HG03432 (cell line): ENCODE data around the gene DNAJC11.

Source experiments
- ATAC-seq: cut with Tn5 transposase; IDR thresholded peaks from one replicate; pipeline ENCODE4 v1.9.1; 2021; ENCODE audit warnings: mild to moderate bottlenecking, moderate library complexity; ENCODE audit not compliant: unreplicated experiment

Gene DNAJC11

DNA sequence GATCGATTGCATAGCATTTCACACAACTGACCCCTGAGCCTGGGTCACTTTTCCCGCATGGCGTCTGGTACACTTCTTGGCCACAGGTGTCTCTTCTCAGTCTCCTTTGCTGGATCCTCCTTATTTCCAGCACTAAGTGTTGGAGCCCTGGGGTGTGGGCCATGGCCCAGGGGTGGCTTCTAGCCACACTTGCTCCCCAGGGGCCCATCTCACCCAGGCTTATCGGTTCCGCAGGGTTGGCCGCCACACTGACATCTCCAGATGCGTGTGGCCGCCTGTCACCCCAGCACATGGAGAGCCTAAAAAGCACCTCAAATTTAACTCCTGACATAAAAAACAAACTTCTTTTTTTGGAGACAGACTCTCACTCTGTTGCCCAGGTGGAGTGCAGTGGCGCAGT is 74.6 kb downstream of the DNAJC11 start:
- ATAC-seq: no peak

DNA sequence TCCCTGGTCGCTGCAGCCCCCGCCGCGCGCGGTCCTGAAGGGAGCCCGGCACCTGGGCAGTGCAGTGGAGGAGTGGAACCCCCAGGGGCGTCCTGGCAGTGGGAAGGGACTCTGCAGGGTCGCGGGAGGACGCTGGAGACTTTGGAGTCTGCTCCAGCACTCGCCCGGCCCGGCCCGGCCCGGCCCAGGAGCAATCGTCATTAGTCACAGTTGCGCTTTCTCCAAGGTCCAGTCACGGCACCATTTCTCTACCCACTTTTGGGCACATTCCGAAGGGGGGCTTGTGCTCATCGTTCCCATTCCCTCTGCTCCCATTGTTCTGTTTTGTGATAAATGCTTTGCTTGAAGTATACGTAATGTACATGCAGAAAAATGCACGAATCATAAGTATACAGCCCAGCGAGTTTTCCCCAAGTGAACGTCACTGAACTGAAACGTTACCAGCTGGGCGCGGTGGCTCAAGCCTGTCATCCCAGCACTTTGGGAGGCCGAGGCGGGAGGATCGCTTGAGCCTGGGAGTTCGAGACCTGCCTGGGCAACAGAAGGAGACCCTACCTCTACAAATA is 75.9 kb downstream of the DNAJC11 start:
- ATAC-seq: peak; percentile 8

DNA sequence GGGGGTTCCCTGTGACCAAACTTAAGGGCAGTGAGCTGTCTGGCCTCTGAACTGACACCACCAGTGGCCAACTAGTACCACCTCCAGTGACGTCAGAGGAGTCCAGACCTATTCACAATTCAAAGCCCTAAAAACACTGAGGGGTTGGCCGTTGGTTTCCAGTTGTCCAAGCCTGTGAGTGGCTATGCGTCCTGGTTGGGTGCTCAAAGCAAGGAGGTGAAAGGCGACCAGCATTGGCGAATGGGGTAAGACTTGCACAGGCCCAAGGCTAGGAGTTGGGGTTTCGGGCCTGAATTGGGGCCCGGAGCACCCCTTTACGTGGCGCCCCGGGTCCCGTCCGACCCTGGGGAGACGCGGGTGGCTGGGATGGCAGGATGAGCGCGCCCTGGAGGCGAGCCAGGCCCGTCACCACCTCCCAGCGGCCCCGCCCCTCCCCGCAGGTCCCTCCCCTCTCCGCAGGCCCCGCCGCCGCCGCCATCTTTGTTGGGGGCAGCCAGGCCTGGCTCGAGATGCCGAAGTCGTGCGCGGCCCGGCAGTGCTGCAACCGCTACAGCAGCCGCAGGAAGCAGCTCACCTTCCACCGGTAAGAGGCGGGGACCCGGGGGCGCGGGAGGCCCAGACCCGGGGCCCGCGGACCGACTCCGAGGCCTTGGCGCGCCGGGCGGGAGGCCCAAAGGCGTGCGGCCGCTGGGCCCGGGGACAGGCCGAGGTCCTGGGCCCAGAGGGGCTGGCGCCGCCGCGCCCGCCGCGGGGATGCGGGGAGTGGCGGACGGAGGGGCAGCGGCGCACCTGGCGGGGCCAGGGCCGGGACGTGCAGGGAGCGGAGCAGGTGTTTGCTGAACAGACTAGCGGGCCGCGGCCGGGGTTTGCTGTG is 76.7 kb downstream of the DNAJC11 start, which contains the start of gene THAP3:
TSS of gene THAP3 (plus strand) at position 159 of the 874 bp plus-strand sequence. CDS start at position 510, 351 bp downstream.
- peak; percentile 84 for ATAC-seq

DNA sequence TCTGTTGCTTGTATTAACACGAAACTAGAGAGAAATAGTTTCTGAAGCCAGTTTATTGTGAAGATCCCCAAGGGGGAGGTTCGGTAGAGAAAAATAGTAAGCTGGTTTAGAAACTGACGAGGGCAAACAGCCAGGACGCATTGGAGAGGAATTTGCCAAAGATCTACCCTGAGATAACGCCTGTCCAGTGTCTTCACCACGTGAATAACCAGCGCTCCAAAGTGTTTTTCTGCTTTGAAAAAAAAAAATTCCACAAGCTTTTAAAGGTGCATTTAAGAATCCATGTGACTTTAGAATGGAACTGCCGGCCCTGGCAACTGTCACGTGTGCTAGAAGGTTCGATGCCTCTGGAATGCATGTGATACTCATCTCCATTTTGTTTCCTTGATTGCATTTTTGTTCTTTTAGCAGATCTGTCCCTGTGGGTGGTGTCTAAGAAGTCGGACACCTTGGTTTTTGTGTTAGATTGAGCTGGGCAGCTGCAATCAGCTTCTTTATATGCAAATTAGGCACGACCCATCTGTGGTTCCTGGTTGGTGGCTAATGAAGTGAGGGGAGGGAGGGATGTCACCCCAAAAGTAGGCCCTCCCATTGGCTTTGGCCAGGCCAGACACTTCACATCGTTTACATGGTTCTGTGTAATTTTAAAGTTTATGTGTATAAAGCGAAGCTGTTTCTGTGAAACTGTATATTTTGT is 78.2 kb downstream of the DNAJC11 start:
- ATAC-seq: no peak

DNA sequence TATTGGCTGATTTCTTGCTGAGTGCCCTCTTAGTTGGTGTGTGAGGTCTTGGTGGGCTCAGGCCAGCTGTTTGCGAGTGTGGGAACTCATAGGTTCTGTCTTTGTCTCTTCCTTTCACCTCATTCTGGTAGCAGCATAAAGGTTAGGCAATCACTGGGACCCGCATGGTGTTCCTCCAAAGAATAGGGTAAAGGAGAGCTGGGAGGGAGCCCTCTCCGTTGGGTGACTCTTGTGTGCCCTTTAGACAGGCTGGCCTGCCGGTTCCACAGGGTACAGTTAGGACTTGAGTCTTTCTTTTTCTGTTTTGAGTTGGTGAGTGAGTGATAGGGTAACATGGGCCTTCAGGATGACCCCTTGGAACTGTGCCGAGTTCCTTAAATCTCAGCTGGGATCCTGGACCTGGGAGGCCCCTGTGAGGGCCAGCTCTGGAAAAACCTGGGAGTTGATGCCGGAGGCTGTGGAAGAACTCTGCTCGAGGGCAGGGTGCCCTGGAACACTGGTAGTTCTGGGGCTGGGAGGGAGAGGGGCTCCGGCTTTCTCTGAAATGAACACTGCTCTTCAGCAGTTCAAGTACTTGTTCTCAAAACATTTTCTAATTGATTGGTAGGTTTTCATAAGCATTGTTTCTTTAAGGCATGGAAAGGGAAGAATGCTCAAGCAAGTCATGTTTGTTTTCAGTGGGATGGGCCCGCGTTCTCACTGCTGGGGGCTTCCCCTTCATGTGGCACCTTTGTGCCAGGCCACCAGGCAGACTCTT is 79.0 kb downstream of the DNAJC11 start:
- ATAC-seq: no peak

DNA sequence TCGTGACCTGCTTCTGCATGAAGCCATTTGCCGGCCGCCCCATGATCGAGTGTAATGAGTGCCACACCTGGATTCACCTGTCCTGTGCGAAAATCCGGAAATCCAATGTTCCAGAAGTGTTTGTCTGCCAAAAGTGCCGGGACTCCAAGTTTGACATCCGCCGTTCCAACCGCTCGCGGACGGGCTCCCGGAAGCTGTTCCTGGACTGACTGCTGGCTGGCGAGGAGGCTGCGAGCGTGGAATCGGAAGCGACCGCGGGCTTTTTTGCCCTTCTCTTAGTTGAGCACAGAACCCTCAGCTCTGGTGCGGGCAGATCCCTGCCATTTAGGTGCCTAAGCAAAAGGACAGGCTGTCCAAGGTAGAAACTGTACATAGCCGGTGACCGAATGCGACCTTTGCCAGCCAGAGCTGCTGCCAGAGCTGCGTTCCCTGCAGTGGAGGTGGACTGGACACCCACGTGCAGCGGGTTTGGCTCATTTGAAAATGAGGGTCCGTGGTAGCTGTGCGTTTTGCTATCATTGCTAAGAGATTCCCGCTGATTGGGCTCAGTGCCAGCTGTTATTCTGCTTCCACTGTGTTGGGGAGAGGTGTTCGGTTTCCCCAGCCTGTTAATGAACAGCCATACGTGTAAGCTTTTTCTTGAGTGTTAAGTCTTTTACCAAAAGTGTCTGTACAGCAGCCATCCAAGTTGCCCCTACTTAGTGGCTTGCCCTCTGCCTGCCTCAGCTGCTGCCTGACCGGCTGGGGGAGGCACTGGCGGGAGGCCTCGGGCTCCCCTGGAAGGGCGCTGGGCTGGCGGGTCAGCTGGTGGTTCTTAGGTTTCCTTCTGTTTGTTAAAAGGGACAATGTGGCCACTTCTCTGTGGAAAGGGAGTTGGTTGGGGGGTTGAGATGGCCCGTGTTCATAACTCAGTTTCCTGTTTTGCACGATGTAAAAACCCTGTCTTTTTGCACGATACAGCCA is 79.9 kb downstream of the DNAJC11 start:
- no peak for ATAC-seq

DNA sequence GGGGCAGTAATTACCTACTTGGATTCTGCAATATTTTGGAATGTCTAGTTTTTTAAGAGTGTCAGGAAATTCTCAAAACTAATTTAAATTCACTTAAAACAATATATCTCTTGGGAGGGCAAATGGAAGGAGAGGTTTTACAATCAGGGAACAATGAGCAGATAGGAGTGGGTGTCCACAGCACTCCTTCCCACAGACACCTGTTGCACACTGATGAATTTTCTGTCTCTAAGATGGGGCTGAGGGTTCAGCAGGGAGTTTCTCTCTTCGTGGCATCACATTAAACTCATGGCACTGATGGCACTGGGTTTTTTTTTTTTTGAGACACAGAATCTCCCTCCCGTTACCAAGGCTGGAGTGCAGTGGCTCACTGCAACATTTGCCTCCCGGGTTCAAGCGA is 82.6 kb downstream of the DNAJC11 start:
- ATAC-seq: no peak

DNA sequence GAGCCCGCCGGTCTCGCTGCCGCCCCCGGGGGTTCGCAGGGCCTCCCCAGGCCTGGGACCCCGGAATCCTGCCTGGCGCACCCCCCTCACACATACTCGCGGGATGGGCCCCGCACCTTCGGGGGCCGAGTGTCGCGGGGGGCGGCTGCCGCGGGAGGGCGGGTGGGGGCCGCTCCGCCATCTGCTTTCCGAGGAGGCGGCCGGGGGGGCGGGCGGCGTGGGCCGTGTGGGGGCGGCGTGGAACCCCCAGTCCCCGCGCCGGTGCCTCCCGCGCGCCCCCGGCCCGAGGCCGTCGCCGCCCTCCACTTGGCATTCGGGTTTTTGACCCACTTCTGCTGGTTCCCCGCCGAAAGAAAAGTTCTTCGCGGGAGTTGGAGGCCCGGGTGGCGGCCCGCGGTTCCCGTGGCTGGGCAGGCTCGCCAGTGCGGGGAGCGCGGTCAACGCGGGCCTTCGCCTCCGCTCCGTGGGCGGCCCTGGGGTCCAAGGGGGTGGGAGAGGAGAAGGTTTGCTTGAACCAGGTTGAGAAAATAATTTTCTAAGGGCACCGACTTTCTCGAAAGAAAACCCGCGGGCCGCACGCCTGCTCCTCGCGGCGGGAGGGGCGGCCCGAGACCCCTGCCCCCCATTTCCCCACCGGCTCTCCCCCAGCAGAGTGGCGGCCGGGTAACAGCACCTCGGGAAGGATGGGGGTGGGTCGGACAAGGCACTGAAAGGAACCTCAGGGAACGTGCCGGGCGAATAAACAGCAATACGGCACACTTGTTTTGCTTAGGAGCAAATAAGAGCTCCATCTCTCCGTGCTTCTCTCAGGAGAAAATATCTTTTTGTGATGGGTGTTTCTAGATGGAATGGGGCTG is 86.5 kb downstream of the DNAJC11 start:
- no peak for ATAC-seq

DNA sequence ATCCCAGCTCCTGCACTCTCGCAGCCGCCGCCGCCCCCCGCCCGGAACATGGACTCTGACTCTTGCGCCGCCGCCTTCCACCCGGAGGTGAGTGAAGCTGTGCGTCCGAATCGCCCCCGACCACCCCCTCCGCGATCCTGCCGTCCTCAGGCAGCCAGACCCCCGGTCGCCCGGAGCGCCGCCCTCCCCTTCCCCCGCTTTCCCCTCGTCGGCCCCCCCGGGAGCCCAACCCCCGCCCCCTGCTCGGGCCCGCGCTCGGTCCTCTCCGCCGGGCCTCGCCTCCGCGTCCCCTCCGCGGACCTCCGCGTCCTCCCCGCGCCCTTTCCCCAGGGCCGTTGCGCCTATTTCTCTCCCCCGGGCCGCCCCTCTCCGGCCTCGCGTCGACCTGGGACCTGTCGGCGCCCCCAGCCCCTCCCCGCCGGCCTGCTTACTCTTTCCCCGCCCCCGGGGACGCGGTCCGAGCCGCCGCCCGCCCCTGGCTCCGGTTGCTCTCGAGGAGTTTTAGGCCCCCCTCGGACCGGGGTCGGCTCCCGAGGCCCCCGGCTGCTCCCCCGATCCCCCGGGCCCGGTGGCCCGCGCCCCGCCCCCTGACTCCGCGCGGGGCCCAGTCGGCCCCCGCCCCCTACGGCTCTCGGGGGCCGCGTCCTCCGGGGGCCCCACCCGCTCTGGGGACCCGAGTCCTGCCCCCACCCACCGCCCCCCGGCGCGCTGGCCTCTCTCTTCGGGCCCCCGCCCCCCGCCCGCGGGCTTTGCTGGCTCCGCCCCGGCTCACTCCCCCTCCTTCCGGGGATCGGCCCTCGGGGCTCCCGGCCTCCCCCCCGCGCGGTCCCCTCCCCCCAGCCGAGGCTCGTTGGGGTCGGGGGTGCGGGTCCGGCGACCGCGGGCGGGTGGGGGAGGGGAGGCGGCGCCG is 87.3 kb downstream of the DNAJC11 start:
- ATAC-seq: no peak

DNA sequence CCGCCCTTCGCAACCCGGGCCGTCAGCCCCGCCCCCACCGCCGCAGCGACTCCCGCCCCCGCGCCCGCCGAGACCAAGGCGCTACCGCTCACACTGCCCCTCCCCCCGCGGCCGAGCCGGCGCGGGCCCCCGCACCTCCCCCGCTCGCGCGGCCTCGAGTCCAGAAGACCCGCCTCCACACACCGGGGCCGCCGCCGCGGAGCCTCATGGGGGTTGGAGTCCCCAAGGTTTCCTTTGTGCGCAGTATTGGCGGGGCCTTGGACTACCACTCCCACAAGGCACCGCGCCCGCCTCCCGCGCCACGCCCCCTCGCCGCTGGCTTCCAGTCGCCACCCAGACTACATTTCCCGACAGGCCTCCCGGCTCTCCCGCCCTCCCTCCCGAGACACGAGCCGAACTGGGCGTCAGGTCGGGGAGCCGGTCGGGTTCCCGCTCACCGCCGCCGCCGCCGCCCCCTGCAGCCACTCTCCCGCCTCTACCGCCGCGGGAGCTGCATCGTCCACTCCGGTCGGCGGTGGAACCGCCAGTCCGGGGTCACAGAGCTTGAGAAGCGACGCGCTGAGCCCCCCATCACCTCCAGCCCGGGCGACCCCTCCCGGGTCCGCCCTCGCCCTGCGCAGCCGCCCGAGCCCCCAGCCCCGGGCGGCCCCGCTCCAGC is 88.1 kb downstream of the DNAJC11 start, which contains the start of gene PHF13:
TSS of gene PHF13 (plus strand) at position 371 of the 658 bp plus-strand sequence. CDS start 336 bp downstream, outside the sequence.
- peak; percentile 91 for ATAC-seq

DNA sequence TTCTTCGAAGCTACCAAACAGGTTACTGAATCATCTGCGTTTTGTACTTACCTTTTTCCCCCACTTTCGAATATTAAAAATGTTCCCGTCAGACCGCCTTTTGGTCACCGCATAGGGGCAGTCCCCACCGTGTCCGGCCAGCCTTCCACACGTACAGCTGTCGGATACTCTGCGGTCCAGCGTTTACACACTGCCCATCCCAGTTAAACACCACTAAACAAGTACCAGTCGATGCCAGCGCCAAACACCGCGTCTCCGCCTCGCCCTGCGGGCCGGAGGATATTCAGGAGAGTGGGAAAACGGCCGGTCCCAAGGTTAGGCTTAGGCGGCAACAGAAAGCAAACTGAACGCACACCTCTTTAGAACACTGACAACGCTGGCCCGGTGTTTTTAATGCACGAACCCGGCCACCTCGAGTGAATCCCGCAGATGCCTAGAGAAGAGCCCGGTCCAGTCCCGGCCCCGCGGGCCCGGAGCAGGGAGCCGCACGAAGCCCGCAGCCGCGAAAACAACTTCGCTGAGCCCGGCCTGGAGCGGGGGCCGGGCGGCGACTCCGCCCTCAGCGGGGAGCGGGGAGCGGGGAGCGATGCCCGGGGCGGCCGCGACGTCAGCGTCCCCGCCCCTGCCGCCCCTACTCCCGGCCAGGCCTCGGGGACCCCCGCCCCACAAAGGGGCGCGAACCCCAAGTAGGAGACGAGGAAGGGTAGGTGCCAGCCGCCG is 88.8 kb downstream of the DNAJC11 start:
- peak; percentile 42 for ATAC-seq

DNA sequence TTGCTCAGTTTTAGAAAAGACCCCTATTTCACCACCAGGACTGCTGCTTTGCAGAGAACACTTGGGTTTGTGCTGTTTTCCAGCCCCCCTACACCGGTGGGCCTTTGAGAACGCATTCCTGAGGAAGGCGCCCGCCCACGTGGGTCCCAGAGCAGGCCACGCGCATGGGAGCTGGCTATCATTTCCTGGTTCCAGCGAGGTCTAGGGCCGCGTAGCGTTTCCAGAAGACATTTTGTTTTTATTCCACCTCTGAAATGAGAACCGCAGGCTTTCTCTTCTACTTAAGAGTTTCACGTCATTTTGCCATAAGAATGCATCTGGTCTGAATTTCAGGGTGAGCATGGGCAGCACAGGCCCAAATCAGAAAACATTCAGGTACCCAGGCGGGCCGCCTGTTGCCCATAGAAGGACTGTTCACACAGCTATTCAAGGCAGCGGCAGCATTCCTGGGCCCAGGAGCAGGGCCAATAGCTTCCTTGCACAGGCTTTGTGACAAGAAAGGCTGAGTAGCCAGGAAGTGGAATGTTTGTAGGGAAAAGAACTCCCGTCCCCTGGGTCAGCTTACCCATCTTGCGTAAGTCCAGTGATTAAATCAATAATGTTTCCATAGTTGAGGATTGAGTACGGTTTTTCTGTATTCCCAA is 97.6 kb downstream of the DNAJC11 start:
- no peak for ATAC-seq

DNA sequence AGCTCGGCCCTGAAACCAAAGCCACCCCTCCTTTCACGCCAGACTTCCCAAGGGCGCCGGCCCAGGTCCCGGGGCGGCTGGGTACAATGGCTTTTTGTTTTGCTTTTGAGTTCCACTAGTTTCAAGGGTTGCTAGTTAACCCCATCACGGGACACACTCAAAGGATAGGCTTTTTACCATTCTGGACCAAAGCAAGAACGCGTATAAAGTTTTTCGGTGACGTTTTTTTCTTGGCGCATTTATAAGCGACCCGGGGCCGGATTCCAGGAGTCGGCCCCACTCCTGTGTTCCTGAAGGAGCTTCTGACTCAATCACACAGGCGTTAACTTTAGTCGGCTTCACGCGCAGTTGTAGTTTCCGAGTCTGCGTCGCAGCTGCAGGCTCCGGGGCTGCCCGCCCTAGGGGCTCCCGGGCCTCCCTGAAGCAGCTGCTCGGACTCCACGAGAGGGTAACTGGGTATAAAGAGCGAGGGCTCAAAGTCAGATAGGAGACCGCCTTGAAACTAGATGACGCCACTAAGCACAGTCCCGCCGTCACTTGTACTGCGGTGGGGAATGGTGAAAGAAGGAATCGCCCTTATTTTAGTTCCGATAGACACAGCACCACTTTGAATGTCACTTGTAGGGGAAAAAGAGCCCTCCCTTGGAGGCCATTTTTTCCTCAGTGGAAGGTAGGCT is 98.2 kb downstream of the DNAJC11 start:
- ATAC-seq: peak; percentile 22

DNA sequence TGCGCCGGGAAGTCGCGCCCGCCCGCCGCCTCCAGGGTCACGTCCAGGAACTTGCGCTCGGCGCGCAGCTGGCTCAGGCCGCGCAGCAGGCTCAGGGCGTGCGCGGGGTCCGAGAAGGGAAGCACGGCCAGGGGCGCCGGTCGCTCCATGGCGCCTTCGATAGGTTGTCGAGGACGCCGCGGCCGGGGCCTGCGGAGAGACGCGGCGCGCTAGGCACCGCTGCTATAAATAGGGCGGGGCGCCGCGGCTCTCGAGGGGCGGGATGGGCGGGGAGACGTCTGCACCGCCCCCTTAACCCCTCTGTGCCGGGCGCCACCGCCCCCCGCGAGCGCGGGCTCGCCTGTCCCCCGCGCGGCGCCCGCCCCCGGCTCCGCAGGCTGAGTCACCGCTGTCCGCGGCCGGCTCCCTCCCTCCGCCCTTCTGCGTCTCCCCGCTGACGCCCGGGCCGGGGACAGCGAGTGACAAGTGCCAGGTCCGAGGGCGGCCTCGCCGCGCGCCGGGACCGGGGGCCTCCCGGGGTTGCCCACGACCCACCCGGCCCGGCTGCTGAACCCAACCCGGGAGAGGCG is 98.9 kb downstream of the DNAJC11 start, which contains the start of gene KLHL21:
TSS of gene KLHL21 (minus strand) at position 201 of the 569 bp plus-strand sequence. CDS start at position 149, 52 bp downstream.
- ATAC-seq: peak; percentile 58
